Embryonic facial prominence (tissue), 1 donor: ENCODE data around the gene MAP2K5.

ENCODE experiments used
- DNase-seq: peaks from one replicate; pipeline ENCODE4 v3.0.0-alpha.2; 2016; ENCODE audit errors: extremely low spot score

Gene MAP2K5

GRCh38 chr15:67559576-67559975 lies 17.1 kb downstream of the MAP2K5 start:
- no peak for DNase-seq

- no peak for DNase-seq
Observed at GRCh38 chr15:67560320-67560719, 17.8 kb downstream of the MAP2K5 start.

- no peak for DNase-seq
Observed at GRCh38 chr15:67563092-67563491, 20.6 kb downstream of the MAP2K5 start.

GRCh38 chr15:67564021-67564967 lies 21.8 kb downstream of the MAP2K5 start:
- no peak for DNase-seq

- no peak for DNase-seq
Observed at GRCh38 chr15:67564968-67565345, 22.5 kb downstream of the MAP2K5 start.

GRCh38 chr15:67569668-67570067 lies 27.2 kb downstream of the MAP2K5 start:
- DNase-seq: no peak

GRCh38 chr15:67570875-67571647 lies 28.6 kb downstream of the MAP2K5 start:
- no peak for DNase-seq

GRCh38 chr15:67571648-67572415 lies 29.3 kb downstream of the MAP2K5 start:
- DNase-seq: no peak

GRCh38 chr15:67573194-67573593 lies 30.7 kb downstream of the MAP2K5 start:
- no peak for DNase-seq

GRCh38 chr15:67575039-67575502 lies 32.6 kb downstream of the MAP2K5 start:
- DNase-seq: no peak

GRCh38 chr15:67578020-67578600 lies 35.6 kb downstream of the MAP2K5 start:
- no peak for DNase-seq

- DNase-seq: no peak
Observed at GRCh38 chr15:67579164-67579563, 36.7 kb downstream of the MAP2K5 start.

- DNase-seq: no peak
Observed at GRCh38 chr15:67579967-67580366, 37.5 kb downstream of the MAP2K5 start.

GRCh38 chr15:67584157-67584556 lies 41.7 kb downstream of the MAP2K5 start:
- DNase-seq: no peak

- no peak for DNase-seq
Observed at GRCh38 chr15:67585681-67586080, 43.2 kb downstream of the MAP2K5 start.

- DNase-seq: no peak
Observed at GRCh38 chr15:67587331-67587730, 44.8 kb downstream of the MAP2K5 start.

- no peak for DNase-seq
Observed at GRCh38 chr15:67587754-67588153, 45.3 kb downstream of the MAP2K5 start.

GRCh38 chr15:67590191-67590590 lies 47.7 kb downstream of the MAP2K5 start:
- no peak for DNase-seq

- DNase-seq: no peak
Observed at GRCh38 chr15:67592245-67592644, 49.7 kb downstream of the MAP2K5 start.

GRCh38 chr15:67593562-67593961 lies 51.1 kb downstream of the MAP2K5 start:
- no peak for DNase-seq

- no peak for DNase-seq
Observed at GRCh38 chr15:67594770-67595169, 52.3 kb downstream of the MAP2K5 start.

- DNase-seq: no peak
Observed at GRCh38 chr15:67595572-67595971, 53.1 kb downstream of the MAP2K5 start.
